ENCODE data around the gene ANKRD10. TPM values are rescaled to one million over a fixed set of nuclear protein-coding genes. Genes with fewer than 3 reads are reported as not detected.

Gene ANKRD10
- total and polyA plus RNA-seq, 2 donors (not counting 3 experiments of a cell fraction or from before 2014, with no cell fraction given): 44.5 to 94.1 TPM

DNA sequence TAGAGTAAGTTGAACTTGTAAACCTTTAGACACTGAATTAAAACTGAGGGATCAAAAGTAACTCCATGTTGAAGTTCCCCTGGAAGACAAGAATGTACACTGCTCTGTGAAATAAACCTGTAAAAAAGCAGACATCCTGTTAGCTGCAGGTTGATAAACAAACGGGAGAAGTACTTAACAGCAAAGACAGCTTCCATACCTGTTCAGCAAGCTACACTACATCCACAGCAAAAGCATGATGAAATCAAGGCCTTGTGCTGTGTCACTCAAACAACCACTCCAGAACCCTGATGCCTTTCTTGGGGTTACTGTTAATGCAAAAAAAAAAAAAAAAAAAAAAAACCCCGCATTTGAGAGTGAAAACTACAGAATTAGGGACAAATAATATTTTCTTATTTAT lies 20.8 kb downstream of the ANKRD10 start:
- Histone ChIP-seq H3K4me1 (ENCODE audit: control insufficient read depth, extremely low read depth, insufficient read depth, low read length) (no peaks in the 10 kb centered on the region), H3K27me3 (ENCODE audit: control insufficient read depth in 2 of 2, insufficient read depth in 2 of 2, low read length in 2 of 2) (no peaks in the 10 kb centered on the region), H3K9me1 (replicated peaks; ENCODE audit: control insufficient read depth, extremely low read depth, insufficient read depth, low read length) (peaks cover 2% of the 10 kb centered on the region), H2AFZ (ENCODE audit: low read depth, low read length) (no peak overlapping the region), H3K79me2 (ENCODE audit: control insufficient read depth, insufficient read depth, low read length) (no peaks in the 10 kb centered on the region), H3K4me2 (ENCODE audit: insufficient read depth, low read length) (no peak overlapping the region), H3K9ac (replicated peaks; ENCODE audit: extremely low read depth, insufficient read depth, low read length) (no peak overlapping the region), H3K9me3 (replicated peaks; ENCODE audit: control insufficient read depth, insufficient read depth, low read length) (no peaks in the 10 kb centered on the region), H3K36me3 (ENCODE audit: control insufficient read depth in 2 of 2, extremely low read depth in 1 of 2, insufficient read depth in 2 of 2, low read length in 2 of 2) (peaks cover 0 to 7% of the 10 kb centered on the region in 2 experiments), H3K27ac (ENCODE audit: insufficient read depth, low read depth, low read length) (no peak overlapping the region), H3K4me3 (replicated peaks in 1 of 3; ENCODE audit: insufficient read depth in 1 of 3, low read depth in 1 of 3, low read length in 3 of 3) (no peak overlapping the region), H4K20me1 (replicated peaks; ENCODE audit: control insufficient read depth, extremely low read depth, insufficient read depth, low read length) (no peaks in the 10 kb centered on the region)
- POLR2A ChIA-PET: interaction anchor here (0.8 kb wide), 1 partner anchor 179 kb away, joined by 4 read pairs; no protein-coding TSS in a partner anchor
- CTCF ChIA-PET: interaction anchor here (0.7 to 2.6 kb wide), 7 partner anchors 10 to 21 kb away, joined by 3 to 8 read pairs (median 4); partner anchors contain the start of gene ANKRD10
- intact Hi-C loops (cut with micrococcal nuclease) (no loop called here), dilution Hi-C loops (cut with MboI; ENCODE audit: extremely low pct_ligation_motif_present, low sequenced_read_pairs) (no loop called here)
- DNase-seq (ENCODE audit: low read depth, low spot score): no peak
- TF ChIP-seq POLR2A (IDR thresholded peaks at IDR 0.05; ENCODE audit: low read depth, low read length) (no peak), EZH2 (IDR thresholded peaks at IDR 0.05; ENCODE audit: borderline replicate concordance, low read depth, low read length, severe bottlenecking) (no peak), FOS (IDR thresholded peaks at IDR 0.05; ENCODE audit: borderline replicate concordance, insufficient read depth, low read length) (no peak), GATA2 (IDR thresholded peaks at IDR 0.05; ENCODE audit: insufficient read depth, insufficient read length, low read depth, low read length) (no peak), POLR2AphosphoS5 (IDR thresholded peaks at IDR 0.05; ENCODE audit: insufficient read depth, low read depth, low read length) (no peak)
- TF ChIP-seq, protein P1, sequence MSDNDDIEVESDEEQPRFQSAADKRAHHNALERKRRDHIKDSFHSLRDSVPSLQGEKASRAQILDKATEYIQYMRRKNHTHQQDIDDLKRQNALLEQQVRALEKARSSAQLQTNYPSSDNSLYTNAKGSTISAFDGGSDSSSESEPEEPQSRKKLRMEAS (IDR thresholded peaks at IDR 0.05; ENCODE audit: insufficient read depth, insufficient read length): no peak
- TF ChIP-seq, protein P2, sequence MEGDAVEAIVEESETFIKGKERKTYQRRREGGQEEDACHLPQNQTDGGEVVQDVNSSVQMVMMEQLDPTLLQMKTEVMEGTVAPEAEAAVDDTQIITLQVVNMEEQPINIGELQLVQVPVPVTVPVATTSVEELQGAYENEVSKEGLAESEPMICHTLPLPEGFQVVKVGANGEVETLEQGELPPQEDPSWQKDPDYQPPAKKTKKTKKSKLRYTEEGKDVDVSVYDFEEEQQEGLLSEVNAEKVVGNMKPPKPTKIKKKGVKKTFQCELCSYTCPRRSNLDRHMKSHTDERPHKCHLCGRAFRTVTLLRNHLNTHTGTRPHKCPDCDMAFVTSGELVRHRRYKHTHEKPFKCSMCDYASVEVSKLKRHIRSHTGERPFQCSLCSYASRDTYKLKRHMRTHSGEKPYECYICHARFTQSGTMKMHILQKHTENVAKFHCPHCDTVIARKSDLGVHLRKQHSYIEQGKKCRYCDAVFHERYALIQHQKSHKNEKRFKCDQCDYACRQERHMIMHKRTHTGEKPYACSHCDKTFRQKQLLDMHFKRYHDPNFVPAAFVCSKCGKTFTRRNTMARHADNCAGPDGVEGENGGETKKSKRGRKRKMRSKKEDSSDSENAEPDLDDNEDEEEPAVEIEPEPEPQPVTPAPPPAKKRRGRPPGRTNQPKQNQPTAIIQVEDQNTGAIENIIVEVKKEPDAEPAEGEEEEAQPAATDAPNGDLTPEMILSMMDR (IDR thresholded peaks at IDR 0.05; ENCODE audit: extremely low read depth in 1 of 2, insufficient read depth in 1 of 2, low read depth in 1 of 2, low read length in 2 of 2): no peak
- FAIRE-seq: no peak
- no TSS peak for BruUV-seq (replicated peaks)

Measured in endothelial cell of umbilical vein (primary cell).